ENCODE data around the gene TAC3.
"Not testable (repeated sequence)": the region's sequence is repeated elsewhere in the genome, so short reads cannot be mapped to it uniquely, and the experiment has no call there.

TAC3 gene

GRCh38 chr12:57016348-57016747 lies at the start of gene TAC3:
TAC3 (minus strand) TSS chr12:57016529; CDS start chr12:57015797, 732 bp downstream.
- DNase-seq, result no peak

- no peak for DNase-seq
Measured at GRCh38 chr12:57063991-57064685, 47.8 kb upstream of the TAC3 start.

- DNase-seq, result no peak
Measured at GRCh38 chr12:57058454-57058853, 42.1 kb upstream of the TAC3 start.

- no peak for DNase-seq
Measured at GRCh38 chr12:57057067-57057751, 40.9 kb upstream of the TAC3 start.

- DNase-seq, result no peak
Measured at GRCh38 chr12:57055824-57056223, 39.5 kb upstream of the TAC3 start.

GRCh38 chr12:57053901-57054300 lies 37.6 kb upstream of the TAC3 start:
- not testable (repeated sequence) for DNase-seq

- not testable (repeated sequence) for DNase-seq
Measured at GRCh38 chr12:57053146-57053545, 36.8 kb upstream of the TAC3 start.

GRCh38 chr12:57051011-57051410 lies 34.7 kb upstream of the TAC3 start:
- DNase-seq, result no peak

GRCh38 chr12:57049890-57050289 lies 33.6 kb upstream of the TAC3 start, which contains the start of gene MYO1A:
MYO1A (minus strand) TSS chr12:57050129; CDS start chr12:57048323, 1,806 bp downstream.
- no peak for DNase-seq

GRCh38 chr12:57049119-57049446 lies 32.8 kb upstream of the TAC3 start:
- DNase-seq, result no peak

- DNase-seq, result no peak
Measured at GRCh38 chr12:57048423-57049118, 32.2 kb upstream of the TAC3 start.

GRCh38 chr12:57047981-57048380 lies 31.7 kb upstream of the TAC3 start:
- no peak for DNase-seq

GRCh38 chr12:57046947-57047890 lies 30.9 kb upstream of the TAC3 start:
- DNase-seq, result no peak

GRCh38 chr12:57046086-57046791 lies 29.9 kb upstream of the TAC3 start:
- no peak for DNase-seq

GRCh38 chr12:57044889-57045288 lies 28.6 kb upstream of the TAC3 start:
- DNase-seq, result no peak

GRCh38 chr12:57044468-57044867 lies 28.1 kb upstream of the TAC3 start:
- DNase-seq, result no peak

- DNase-seq, result no peak
Measured at GRCh38 chr12:57042695-57043094, 26.4 kb upstream of the TAC3 start.

- DNase-seq, result no peak
Measured at GRCh38 chr12:57040750-57041149, 24.4 kb upstream of the TAC3 start.

GRCh38 chr12:57040211-57040610 lies 23.9 kb upstream of the TAC3 start:
- DNase-seq, result no peak

GRCh38 chr12:57039016-57039798 lies 22.9 kb upstream of the TAC3 start:
- no peak for DNase-seq

- no peak for DNase-seq
Measured at GRCh38 chr12:57037264-57037663, 20.9 kb upstream of the TAC3 start.

Data from NCI-H2029 (cell line).